ENCODE data around the gene KIAA1755. TPM values are rescaled to one million over a fixed set of nuclear protein-coding genes. Genes with fewer than 3 reads are reported as not detected.

Gene KIAA1755
- total and polyA plus RNA-seq, 7 donors, result 1.2 to 39.1 (median 11.6) TPM; not detected in 1

DNA sequence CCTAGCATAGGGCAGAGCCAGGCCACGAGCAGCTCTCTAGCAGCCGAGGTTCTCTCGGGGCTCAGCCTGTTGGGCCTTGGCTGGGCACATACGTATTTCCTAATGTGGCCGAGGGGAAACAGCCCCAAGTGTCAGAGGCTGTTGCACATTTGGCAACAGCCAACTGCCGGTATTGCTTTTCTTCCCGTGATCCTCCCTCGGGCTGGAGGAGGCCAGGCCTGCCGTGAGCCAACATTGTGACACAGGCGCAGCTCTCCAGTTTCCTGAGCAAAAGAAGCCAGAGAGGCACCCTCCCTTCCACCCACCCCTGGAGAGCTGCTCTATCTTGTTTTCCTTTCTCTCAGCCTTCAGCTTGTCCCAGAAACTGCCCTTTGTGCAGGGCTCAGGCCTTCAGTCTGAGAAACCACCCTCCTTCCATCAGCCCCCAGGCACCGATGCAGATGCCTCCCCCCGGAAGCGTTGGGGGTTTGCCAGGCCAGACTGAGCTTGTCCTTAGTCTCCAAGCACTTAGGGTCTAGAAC is 38.3 kb upstream of the KIAA1755 start:
- WGBS, 2 donors, result 42 to 58% methylated on average over 13 of the region's 13 CpGs
- peak overlapping the region; percentile 74 to 82 (median 80) for H3K27ac ChIP-seq
- H3K36me3 ChIP-seq, result no peaks in the 10 kb centered on the region
- no peaks in the 10 kb centered on the region for H3K9me3 ChIP-seq
- H3K4me1 ChIP-seq, result peaks cover 0 to 18% (median 16%) of the 10 kb centered on the region in 4 donors
- peak; percentile 96 for DNase-seq
- no peak overlapping the region for H3K4me3 ChIP-seq
- peaks cover 0 to 5% (median 0%) of the 10 kb centered on the region in 3 donors for H3K27me3 ChIP-seq
- intact Hi-C loops (cut with DNase I), result loop anchor here (5.0 kb wide), 1 partner anchor 37 kb away; the partner anchor contains the start of gene KIAA1755
- TF ChIP-seq, protein P1, sequence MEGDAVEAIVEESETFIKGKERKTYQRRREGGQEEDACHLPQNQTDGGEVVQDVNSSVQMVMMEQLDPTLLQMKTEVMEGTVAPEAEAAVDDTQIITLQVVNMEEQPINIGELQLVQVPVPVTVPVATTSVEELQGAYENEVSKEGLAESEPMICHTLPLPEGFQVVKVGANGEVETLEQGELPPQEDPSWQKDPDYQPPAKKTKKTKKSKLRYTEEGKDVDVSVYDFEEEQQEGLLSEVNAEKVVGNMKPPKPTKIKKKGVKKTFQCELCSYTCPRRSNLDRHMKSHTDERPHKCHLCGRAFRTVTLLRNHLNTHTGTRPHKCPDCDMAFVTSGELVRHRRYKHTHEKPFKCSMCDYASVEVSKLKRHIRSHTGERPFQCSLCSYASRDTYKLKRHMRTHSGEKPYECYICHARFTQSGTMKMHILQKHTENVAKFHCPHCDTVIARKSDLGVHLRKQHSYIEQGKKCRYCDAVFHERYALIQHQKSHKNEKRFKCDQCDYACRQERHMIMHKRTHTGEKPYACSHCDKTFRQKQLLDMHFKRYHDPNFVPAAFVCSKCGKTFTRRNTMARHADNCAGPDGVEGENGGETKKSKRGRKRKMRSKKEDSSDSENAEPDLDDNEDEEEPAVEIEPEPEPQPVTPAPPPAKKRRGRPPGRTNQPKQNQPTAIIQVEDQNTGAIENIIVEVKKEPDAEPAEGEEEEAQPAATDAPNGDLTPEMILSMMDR (IDR thresholded peaks at IDR 0.05), result no peak
- peak; percentile 42 to 77 (median 60) for TF ChIP-seq POLR2AphosphoS5 (IDR thresholded peaks at IDR 0.05)
- TF ChIP-seq POLR2A (IDR thresholded peaks at IDR 0.05), result no peak
- TF ChIP-seq EP300 (IDR thresholded peaks at IDR 0.05), result peak in 1 of 4 donors; percentile 13

DNA sequence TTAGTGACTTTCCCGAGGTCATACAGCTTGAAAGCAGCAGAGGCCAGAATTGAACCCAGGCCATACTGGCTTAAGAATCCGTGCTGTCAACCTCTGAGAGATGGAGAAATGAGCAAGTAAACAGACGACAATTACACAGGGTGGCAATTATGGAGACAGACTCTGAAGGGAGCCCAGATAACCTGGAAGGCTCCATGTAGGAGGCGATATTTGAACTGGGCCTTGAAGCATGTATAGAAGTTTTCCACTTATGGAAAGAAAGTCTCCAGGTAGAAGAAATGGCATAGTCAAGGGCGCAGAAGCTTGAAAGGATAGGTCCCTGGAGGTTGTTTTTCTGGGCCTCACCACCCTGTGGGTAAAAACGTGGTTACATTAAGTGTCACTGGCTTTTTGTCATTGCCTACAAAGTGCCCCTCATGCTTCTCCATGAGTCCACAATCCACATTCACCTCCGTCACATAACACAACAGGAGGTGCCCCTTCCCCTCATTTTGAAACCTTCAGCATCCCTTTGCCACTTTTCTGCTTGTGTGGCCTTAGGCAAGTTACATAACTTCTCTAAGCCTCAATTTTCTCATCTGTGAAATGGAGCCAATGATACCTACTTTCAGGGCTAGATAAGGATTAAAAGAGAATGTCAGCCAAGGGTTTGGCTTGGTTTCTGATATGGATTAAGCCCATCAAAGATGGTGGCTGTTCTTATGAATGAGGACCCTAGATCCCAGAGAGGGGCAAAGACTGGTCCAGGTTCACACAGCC is 37.6 kb upstream of the KIAA1755 start:
- TF ChIP-seq, protein P1 (IDR thresholded peaks at IDR 0.05), result no peak
- WGBS, 2 donors, result 90% methylated on average over 7 of the region's 7 CpGs
- Histone ChIP-seq H3K4me1 (peaks cover 0 to 18% (median 16%) of the 10 kb centered on the region in 4 donors), H3K9me3 (no peaks in the 10 kb centered on the region), H3K36me3 (no peaks in the 10 kb centered on the region), H3K4me3 (no peak overlapping the region), H3K27ac (peak overlapping the region; percentile 74 to 82 (median 80)), H3K27me3 (no peaks in the 10 kb centered on the region)
- intact Hi-C loops (cut with DNase I), result loop anchor here (5.0 kb wide), 1 partner anchor 36 kb away; the partner anchor contains the start of gene KIAA1755
- peak; percentile 4 for DNase-seq

DNA sequence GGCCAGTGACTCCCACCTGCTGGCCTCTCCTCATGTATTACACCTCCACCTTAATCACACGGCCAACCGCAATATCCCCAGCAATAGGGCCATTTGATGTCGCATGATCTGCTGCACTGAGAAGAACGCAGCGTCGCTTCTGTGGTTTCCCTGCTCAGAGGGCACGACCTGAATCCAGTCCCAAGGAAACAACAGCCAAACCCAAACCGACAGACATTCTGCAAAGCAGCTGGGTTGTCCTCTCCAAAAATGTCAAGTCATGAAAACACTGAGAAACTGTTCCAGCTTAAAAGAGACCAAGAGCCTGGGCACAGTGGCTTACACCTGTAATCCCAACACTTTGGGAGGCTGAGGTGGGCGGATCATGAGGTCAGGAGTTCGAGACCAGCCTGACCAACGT is 35.9 kb upstream of the KIAA1755 start:
- peaks cover 0 to 18% (median 16%) of the 10 kb centered on the region in 4 donors for H3K4me1 ChIP-seq
- no peak overlapping the region for H3K27ac ChIP-seq
- 68 to 73% methylated on average over 11 of the region's 11 CpGs for WGBS, 2 donors
- no peaks in the 10 kb centered on the region for H3K9me3 ChIP-seq
- H3K27me3 ChIP-seq, result no peaks in the 10 kb centered on the region
- no peak for TF ChIP-seq EP300 (IDR thresholded peaks at IDR 0.05)
- TF ChIP-seq POLR2A (IDR thresholded peaks at IDR 0.05), result no peak
- TF ChIP-seq POLR2AphosphoS5 (IDR thresholded peaks at IDR 0.05), result no peak
- TF ChIP-seq, protein P1 (IDR thresholded peaks at IDR 0.05), result no peak
- H3K4me3 ChIP-seq, result no peak overlapping the region
- intact Hi-C loops (cut with DNase I), result loop anchor here (5.0 kb wide), 1 partner anchor 34 kb away; the partner anchor contains the start of gene KIAA1755
- peak; percentile 48 for DNase-seq
- no peaks in the 10 kb centered on the region for H3K36me3 ChIP-seq

DNA sequence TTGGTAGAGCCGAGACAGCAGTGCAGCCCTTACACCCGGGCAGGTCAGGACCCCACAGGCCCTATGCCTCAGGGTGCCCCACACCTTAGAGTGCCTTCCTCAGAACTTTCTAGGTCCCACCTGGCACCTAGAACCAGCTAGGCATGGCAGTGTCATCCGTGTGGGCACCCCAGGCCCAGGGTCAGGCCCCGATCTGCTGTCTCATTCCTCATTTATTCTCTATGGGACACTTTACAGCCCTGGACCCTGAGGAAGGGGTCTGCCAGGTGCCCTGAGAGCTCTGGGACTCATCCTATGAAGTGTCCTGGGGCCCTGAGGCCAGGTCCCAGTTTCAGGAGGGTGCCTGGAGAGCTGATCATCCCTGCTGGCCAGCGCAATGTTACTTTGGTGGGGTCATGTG is 35.3 kb upstream of the KIAA1755 start:
- no peak overlapping the region for H3K4me3 ChIP-seq
- H3K9me3 ChIP-seq, result no peaks in the 10 kb centered on the region
- TF ChIP-seq EP300 (IDR thresholded peaks at IDR 0.05) (no peak), POLR2A (IDR thresholded peaks at IDR 0.05) (no peak), POLR2AphosphoS5 (IDR thresholded peaks at IDR 0.05) (no peak)
- TF ChIP-seq, protein P1 (IDR thresholded peaks at IDR 0.05), result no peak
- 91% methylated on average over 5 of the region's 5 CpGs for WGBS, 2 donors
- peaks cover 0 to under 1% (median 0%) of the 10 kb centered on the region in 3 donors for H3K27me3 ChIP-seq
- H3K27ac ChIP-seq, result no peak overlapping the region
- H3K36me3 ChIP-seq, result no peaks in the 10 kb centered on the region
- intact Hi-C loops (cut with DNase I), result loop anchor here (5.0 kb wide), 1 partner anchor 34 kb away; the partner anchor contains the start of gene KIAA1755
- peak; percentile 58 for DNase-seq
- H3K4me1 ChIP-seq, result peaks cover 0 to 22% (median 16%) of the 10 kb centered on the region in 4 donors
